Head of caudate nucleus (tissue), 42 donors: ENCODE data around the gene CCDC187.
A peak's percentile ranks its signal among the peaks of the same experiment; 100 is the strongest.
"Not testable (repeated sequence)": the region's sequence is repeated elsewhere in the genome, so short reads cannot be mapped to it uniquely, and the experiment has no call there.

ENCODE experiments used
- DNase-seq, 42 donors: peaks; one replicate each; pipeline versions ENCODE4 v3.0.0 to v3.0.0-alpha.2; 2020 to 2021; ENCODE audit warnings: mixed read lengths in 7 of 42
- intact Hi-C: fragments of 100-400 bp; cut with DNase I; formaldehyde crosslinking; loops from one replicate; pipeline ENCODE4 v1.15.0; 2022

The CCDC187 gene

DNA sequence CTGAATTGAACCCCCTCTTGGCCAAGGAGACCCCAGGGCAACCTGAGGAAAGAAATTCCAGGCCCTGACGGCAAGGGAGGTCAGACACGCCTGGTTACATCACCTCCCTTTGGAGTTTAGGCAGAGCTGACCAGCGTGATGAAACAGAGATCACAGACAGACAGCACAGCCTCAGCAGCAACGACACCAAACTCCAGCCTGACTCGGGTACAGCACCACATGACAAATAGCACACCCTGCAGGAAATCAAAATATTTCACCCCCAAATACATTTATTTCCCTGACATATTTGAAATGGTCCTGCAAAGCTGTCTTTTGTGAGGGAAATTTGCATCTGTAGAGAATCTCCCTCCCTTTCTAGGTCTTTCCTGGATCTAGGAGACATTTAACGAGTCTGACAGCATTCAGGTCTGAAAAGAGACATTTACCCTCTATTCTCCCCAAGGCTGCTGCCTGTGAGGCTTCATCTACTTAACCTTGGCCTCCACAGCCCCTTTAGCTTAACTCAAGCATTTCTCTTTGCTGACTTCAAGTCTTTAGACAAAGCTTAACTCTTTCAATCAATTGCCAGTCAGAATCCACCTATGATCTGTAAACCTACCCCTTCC, 60.9 kb downstream of the CCDC187 start:
- peak in 8 of 42 donors; percentile 16 to 51 (median 40) for DNase-seq
- intact Hi-C loops = loop anchor here (10.0 kb wide), 1 partner anchor 128 kb away; the partner anchor contains the start of gene TMEM250

DNA sequence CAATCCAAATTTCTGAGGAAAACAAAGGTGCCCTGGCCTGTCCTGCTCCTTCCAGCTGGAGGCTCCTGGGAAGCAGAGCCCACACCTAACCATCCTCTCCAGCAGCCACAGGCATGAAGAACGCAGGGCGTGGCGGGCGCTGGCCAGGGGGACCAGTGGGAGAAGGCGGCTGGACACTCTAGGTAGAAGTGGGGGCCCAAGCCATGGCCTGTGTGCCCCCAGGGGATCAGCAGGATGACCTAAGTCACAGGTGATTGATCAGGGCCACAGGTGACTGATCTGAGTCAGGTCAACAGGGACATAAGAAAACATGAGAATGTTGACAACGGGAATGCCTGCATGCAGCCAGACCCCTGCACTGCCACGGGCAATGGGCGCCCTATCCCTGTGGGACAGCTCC, 61.6 kb downstream of the CCDC187 start:
- intact Hi-C loops = loop anchor here (10.0 kb wide), 1 partner anchor 127 kb away; the partner anchor contains the start of gene TMEM250

DNA sequence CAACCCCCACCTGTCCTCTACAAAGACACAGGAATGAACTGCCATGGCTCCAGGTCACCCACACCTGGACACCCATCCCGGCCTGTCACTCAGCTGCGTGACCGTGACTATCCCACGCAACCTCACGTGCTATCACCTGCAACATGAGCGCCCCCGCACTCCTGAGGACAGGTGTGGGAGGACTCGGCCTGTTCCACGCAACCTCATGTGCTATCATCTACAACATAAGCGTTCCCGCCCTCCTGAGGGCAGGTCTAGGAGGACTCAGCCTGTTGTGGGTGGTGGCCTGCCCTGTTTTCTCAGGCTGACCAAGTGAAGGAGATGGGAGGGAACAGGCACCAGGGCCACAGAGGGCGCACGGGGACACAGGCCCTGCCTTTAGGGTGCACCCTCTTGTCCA, 62.4 kb downstream of the CCDC187 start:
- DNase-seq = no peak
- intact Hi-C loops = loop anchor here (10.0 kb wide), 1 partner anchor 127 kb away; the partner anchor contains the start of gene TMEM250

More for the DNA sequence above, 61.6 kb downstream of the CCDC187 start:
- no peak for DNase-seq

DNA sequence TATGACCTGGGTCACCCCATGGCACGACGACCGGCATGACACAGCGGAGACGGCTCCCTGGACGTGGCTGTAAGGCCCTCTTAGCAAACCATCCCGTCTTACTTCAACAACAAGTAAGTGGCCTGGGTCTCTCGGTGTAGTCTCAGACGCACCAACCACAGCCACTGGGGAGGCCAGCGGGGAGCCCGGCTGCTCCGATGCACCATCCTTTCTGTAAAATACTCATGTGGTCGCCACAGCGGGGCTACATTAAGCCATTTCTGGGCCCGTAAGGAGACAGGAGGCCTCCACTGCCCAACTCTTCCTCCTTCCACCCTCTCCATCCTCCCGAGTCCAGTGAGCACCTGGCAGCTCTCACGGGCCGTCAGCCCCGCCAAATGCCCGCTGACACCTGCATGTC, 63.0 kb downstream of the CCDC187 start:
- intact Hi-C loops = loop anchor here (10.0 kb wide), 1 partner anchor 126 kb away; the partner anchor contains the start of gene TMEM250
- no peak for DNase-seq

DNA sequence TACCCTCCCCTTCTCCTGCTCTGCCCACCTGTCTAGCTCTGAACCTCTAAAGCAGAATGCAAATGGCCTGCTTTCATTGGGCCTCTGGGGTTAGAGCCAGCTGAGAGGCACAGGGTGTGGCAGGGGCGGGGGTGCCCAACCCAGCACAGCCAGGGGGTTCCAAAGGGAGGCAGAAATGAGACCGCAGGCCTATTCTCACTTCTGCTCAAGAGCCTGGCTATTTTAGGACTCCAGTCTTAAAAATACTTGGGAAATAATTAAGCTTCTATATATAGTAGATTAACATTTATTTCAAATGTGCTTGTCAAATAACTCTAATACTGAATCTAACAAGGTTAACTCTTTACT, 63.9 kb downstream of the CCDC187 start:
- peak in 1 of 42 donors; percentile 38 for DNase-seq
- intact Hi-C loops = loop anchor here (10.0 kb wide), 1 partner anchor 125 kb away; the partner anchor contains the start of gene TMEM250

DNA sequence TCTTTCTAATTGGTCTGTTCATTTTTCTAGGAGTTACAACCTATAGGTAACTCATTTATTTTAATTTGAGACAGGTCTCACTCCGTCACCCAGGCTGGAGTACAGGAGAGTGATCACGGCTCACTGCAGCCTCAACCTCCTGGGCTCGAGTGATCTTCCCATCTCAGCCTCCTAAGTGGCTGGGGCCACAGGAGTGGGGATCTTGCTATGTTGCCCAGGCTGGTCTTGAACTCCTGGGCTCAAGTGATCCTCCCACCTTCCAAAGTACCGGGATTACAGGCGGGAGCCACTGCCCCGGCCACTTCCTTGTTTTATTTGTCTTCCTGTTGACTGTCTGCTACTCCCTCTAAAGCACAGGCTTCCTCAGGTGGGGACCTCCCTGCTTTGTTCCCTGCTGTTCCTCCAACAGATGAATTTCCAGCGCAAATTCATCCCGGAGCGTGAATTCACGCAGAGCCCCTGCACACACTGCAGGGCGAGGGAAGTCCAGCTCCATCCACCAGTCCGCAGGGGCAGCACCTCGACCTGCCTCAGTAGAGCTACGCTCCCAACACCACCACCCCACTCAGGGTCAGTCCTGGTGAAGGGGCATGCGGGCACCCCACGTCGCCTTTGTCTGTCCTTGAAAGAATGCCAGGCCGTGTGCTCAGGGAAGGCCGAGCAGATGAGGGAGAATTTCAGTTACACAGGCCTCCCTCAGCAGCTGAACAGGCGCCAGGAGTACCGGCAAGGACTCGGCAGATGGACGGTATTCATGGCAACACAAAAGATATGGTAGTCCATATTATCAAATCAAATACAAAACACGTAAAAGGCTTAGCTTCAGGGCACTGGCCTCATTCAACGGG, 64.5 kb downstream of the CCDC187 start:
- DNase-seq = no peak
- intact Hi-C loops = no loop called here

DNA sequence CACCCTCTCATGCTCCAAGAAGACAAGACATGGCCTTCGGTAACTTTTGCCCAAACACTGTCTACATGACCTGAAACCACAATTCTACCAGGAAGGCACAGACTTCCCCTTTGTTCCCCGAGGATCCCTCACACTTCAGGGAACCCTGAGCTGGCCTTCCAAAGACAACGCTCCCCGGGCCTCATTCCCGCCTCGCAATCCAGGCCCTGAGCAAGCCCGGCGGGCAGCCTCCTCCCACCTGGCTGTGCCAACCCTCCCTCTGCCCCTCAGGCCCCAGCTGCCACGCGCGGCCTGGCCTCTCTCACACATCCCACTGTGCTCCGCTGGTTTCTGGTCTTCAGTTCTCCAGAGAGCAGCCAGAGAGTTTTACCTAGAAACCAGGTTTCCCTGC, 65.6 kb downstream of the CCDC187 start:
- no peak for DNase-seq
- intact Hi-C loops = no loop called here

DNA sequence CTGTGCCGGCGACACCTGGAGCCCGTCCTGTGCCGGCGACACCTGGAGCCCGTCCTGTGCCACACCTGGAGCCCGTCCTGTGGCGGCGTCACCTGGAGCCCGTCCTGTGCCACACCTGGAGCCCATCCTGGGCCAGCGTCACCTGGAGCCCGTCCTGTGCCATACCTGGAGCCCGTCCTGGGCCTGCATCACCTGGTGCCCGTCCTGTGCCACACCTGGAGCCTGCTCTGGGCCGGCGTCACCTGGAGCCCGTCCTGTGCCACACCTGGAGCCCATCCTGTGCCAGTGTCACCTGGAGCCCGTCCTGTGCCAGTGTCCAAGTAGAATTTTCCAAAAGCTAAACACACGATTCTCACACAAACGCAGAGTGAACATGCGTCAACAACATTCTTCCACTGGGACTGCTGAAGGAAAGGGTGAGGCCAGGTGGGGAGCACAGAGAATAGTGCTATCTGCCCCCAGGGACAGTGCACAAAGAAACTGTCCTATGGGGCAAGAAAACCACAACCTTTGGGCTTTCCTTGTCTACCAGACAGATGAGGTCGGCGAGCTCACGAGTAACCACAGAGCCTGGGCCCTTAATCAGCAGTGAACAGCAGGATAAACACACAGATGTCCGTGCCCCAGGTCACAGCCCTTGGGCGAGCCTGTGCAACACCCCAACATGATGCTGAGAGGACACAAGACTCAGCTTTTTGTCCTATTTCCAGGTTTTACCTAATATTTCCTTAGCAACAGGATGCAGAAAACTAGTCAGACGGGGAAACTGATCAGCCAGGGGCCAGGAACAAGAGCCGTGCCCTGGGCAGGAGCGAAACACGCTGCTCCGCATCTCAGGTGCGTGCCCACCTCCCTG, 66.2 kb downstream of the CCDC187 start:
- intact Hi-C loops = no loop called here
- DNase-seq = no peak

- intact Hi-C loops, DNase-seq: not testable (repeated sequence)
Measured at GRCh38 chr9:136236471-136237410, 67.2 kb downstream of the CCDC187 start.

GRCh38 chr9:136235709-136236455, 68.0 kb downstream of the CCDC187 start:
- intact Hi-C loops = no loop called here

DNA sequence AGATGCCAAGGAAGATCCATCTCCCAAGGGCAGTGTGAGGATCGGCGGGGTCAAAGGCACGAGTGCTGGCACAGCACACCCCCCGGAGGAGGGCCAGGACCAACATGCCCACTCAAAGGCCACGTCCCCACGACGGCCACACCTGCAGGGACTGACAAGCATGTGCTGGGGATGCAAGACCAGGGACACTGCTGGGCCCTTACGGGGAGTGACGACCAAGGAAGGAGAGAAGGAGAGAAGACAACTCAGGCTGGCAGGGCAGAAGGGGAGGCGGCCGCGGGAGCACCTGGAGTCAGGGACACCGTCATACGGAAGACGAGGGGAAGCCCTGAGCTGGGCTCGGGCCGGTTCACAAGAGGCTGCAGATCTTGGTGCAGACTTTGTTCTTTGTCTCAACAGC, 68.7 kb downstream of the CCDC187 start:
- intact Hi-C loops = no loop called here
- DNase-seq = no peak

More at GRCh38 chr9:136235709-136236455, 68.0 kb downstream of the CCDC187 start:
- DNase-seq = no peak

DNA sequence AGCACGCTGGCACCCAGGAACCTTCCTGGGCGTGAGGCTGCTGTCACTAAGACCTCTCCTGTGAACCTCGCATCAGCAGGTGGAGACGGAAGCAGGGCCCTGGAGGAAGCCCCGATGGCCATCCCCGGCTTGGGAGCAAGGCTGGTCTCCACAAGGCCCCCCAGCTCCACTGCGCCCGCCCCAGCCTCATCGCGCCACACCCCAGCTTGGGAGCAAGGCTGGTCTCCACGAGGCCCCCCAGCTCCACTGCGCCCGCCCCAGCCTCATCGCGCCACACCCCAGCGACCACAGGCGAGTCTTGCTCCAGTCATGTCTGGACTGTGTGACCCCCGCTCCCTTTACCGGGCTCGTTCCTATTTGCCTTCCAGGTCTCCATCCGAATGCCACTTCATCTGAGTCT, 69.3 kb downstream of the CCDC187 start:
- no peak for DNase-seq
- intact Hi-C loops = no loop called here

DNA sequence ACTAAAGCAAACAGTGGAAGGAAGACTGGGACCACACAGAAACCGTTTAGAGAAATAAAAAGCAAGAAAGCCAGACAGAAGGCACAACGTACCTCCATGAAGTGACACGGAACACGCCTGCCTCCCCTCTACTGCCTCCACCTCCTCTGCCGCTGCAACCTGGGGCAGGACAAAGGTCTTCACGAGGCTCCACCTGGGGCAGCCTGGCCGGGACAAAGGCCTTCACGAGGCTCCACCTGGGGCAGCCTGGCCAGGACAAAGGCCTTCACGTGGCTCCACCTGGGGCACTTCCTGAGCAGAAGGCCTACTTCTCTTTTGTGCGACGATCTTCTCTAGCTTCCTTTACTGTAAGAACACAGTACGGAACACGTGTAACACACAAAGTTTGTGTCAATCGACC, 70.0 kb downstream of the CCDC187 start:
- no peak for DNase-seq
- intact Hi-C loops = no loop called here

DNA sequence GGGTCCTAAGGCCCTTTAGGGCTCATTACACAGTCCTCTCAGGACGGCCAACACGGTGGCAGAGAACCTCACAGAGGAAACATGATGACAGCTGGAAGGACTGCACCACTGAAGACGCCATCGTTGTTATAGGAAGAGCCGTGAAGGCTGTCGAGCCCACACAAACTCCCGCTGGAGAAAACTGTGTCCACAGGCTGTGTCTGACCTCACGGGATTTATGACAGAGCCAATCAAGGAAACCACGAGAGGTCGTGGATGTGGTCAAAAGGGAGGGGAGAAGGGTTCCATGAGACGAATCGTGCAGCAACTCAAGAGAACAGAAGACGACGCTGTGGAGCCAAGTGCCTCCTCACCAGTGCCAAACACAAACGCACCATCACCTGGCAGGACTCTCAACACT, 70.5 kb downstream of the CCDC187 start:
- intact Hi-C loops = no loop called here
- DNase-seq = no peak

GRCh38 chr9:136232969-136233368, 70.9 kb downstream of the CCDC187 start:
- intact Hi-C loops = no loop called here
- no peak for DNase-seq

- no peak for DNase-seq
- intact Hi-C loops = no loop called here
Measured at GRCh38 chr9:136231478-136232297, 72.2 kb downstream of the CCDC187 start.

DNA sequence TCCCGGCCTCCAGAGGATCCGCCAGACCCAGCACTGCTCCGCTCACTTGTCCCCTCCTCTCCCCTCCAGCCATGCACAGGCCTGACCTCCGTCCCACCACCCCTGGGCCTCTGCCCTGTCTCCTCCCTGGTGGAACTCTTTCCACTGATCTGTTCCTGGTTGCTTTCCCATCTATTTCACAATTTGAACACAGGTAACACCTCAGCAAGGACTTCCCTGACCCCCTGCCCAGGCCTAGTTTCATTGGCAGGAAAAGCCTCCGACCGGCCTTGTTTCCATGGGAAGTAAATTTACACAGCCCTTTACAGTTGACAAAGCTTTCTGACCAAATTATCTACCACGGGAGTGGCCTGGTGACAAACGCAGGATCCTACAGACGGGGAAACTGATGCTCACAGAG, 73.1 kb downstream of the CCDC187 start:
- intact Hi-C loops = no loop called here
- DNase-seq = no peak
